Measurements from ENCODE around the gene ANK2.

The ANK2 gene

DNA sequence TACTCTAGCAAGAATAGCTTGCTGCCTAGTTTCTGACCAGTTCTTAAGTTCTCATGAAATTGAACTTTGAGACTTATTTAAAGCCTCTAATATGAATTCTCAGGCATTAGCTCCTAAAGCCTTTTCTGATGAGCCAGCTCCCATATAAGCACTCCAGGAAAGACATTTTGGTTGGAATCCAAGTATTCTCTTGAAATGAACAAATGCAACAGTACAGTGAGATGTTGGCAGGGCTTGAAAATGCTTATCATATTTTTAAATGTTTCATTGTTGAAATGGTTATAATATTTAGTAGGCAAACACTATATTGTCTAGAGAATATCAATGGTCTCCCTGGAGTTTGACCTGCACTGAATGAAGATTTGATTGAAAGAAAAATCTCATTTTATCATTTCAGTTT lies 240.3 kb downstream of the ANK2 start:
- DNase-seq (ENCODE audit: low spot score): no peak

DNA sequence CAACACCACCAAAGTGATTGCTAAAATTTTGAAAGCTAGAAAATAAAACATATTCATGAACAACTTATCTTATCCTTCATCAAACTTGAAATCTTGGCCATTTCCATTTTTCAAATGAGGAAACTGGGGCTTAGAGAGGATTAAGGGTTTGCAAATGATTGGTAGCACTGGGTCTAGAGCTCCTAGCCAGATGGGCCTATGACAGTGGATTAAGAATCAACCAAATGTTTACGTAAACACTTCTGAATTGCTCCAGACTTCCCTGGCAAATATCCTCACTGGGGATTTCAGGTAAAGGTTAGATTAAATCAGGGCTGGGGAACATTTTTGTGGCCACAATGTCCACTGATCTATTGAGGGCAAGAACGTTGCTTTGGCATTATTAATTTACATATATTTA lies 241.2 kb downstream of the ANK2 start:
- no peak for DNase-seq (ENCODE audit: low spot score)

DNA sequence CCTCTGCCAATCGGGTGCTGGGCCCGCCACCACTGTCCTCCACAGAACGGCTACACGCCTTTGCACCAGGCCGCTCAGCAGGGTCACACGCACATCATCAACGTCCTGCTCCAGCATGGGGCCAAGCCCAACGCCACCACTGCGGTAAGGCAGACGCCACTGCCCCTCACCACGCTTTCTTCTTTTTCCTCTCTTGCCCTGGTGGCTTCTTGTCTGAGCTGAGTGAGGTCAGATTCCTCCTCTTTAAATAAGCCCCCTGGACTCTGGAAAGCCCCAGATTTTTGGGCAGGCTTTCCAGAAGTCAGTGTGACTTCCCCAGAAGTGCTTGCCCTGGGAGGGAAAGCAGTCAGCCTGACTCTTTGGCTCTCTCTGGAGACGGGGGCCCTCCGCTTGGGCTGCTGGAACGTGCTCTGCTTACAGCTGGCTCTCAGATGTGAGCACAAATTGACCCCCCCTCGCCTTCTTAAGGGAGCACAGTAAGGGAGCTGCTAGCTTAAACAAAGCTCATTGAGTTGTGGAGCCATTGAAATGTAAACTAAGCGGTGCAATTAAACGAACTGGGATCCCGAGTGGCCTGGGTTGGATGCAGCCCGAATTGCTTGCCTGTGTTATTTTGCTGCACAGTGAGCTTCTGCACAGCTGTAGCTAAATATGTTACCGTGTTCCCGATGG lies 243.1 kb downstream of the ANK2 start:
- DNase-seq (ENCODE audit: low spot score): peak; percentile 74

DNA sequence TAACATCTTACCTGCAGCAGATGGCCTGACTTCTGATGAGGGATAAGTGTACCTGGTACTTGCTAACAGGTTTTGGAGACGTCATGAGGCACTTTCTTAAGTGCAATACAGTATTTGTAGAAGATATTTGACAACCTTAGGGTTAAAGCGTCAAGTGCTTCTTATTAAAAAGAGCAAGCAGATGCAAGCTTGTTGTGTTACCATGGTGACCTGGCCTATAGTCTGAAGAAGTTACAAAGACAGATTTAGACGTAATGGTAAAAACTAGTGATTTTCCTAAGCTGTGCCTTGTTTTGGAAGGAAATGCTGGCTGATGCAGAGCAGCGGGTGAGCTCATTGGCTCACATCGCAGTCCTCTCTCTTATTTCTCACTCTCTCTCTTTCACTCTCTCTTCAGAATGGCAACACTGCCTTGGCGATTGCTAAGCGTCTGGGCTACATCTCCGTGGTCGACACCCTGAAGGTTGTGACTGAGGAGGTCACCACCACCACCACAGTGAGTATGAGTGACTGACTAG lies 243.6 kb downstream of the ANK2 start:
- DNase-seq (ENCODE audit: low spot score): no peak

DNA sequence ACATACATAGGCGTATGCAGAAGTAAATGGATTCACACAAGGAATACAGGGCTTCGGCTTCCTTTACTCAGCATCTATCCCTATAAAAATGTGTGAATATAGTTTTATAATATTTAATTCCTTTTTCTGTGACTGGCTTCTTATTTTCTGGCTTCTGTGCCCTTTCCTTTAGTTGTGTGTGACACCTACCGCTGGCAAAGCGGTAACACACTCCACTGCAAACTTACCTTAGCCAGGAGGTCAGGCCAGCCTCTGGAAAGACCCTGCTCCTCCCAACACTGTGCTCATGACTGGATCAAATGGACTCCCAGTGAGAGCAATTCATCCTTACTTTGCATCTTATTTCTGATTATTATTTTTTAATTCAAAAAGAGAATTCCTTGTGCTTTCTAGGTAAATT lies 244.2 kb downstream of the ANK2 start:
- no peak for DNase-seq (ENCODE audit: low spot score)

DNA sequence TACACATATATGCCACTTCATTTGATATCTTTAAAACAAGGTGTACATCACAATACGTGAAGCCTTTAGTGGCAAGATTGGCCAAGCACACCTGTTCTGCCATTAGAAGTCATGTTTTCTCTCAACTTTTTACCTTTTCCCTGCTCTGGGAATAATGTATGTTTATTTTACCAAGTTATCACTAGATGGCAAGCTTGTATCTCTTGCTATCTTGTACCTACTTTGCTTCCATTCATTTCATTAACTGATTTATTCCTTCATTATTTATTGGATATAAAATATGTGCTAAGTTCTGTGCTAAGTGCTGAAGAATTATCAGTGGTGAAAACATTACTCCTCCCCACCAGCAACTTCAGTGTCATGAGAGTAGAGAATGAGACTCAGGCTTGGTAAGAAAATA lies 245.5 kb downstream of the ANK2 start:
- no peak for DNase-seq (ENCODE audit: low spot score)

DNA sequence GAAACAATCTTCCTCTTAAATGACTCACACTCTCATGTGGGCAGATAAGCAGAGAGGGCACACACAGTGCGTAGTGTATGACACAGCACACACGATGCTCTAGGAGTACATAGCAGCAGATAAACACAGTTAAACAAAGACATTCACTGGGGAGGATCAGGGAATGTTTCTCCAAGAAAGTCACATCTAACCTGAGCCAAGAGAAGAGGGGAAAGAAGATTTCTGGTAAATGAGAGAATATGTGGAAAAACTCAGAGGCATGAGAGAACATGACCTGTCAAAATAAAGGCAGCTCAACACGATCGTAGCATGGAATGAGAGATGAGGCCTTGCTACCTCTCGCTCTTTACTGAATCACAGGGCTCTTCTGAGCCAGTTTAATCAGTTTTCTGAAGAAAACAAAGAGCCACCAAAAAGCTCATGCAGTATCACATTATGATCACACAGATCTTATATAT lies 251.0 kb downstream of the ANK2 start:
- no peak for DNase-seq (ENCODE audit: low spot score)

GRCh38 chr4:113302051-113302450 lies 252.6 kb downstream of the ANK2 start:
- no peak for DNase-seq (ENCODE audit: low spot score)

DNA sequence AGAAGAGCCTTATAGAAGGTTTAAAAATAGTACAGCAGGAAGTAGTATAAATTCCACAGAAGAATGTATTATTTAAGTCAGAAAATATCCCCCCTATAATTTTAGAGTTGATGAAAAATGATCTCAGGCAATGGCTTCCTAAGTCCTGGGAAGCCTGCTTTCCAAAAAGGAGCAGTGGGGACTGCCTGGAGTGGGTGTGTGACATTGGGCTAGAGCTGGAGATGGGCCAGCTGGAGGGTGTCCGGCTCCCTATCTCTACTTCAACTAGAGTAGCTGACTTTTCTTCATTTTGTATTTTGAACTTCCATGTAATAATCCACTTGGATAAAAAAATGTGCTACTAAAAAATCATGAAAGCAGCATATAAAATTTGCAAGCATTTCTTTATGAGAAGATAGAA lies 253.9 kb downstream of the ANK2 start:
- DNase-seq (ENCODE audit: low spot score): no peak

DNA sequence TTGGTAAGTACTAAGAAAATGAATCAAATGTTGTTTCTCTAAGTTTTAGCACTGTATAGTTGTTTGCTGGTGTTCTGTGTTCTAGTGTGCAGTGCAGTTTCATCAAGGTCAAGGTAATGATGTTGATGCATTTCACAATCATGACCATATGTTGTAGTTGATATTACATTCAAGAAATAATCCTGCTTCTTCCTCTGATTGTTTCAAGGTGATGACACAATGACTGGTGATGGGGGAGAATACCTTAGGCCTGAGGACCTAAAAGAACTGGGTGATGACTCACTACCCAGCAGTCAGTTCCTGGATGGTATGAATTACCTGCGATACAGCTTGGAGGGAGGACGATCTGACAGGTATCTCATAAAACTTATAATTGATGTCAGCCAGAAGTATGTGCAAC lies 261.6 kb downstream of the ANK2 start:
- DNase-seq (ENCODE audit: low spot score): no peak

DNA sequence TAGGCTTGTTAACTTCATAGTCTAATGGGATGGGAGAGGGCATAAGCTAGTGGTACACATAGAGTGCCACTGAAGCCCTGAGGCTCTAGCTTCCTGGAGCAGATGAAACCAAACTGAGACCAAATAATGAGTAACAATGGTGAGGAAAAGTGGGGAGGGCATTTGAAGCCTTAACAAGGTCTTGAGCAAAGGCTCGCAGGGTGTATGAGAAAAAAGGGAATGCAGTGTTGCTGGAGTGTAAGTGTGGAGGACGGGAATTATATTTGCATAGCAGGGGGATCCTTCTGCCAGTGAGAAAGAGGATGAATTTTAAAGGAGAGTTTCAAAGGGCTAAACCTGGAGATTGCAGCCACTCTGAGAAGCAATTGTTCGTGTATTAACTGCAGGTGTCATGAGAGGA lies 263.1 kb downstream of the ANK2 start:
- no peak for DNase-seq (ENCODE audit: low spot score)

DNA sequence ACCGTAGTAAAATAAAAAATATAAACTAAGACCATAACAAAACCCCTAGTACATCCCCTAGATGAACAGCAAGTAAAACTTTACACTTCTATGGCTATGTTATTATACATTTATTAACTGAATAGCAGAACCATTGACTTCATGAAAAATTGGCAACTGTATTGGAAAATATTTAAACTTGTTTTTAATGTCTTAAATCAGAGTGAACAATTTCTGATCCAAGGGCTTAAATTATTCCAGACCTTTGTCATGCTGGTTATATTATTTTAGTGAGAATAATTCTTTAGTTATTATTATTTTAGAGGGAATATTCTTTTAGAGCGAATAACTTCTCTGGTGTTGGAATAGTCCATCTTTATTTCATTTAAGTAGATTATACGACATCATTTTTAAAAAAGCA lies 265.0 kb downstream of the ANK2 start:
- no peak for DNase-seq (ENCODE audit: low spot score)

DNA sequence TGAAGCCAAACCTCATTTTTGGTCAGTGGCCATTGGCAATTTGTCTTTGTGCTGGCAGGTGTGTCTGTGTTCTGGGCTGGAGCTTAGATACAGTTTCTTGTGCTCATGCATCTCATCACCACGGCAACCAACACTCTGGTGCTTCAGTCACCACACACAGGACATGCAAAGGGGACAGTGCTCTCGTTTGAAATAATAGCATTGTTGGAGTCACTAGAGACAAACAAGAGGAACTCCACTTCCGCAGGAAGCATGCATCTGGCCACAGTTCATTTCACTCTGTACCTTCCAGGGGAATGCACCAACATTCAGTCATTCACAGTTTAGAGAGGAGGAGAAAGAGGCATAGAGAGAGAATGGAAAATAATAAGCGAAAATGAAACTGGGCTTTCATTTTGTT lies 267.4 kb downstream of the ANK2 start:
- DNase-seq (ENCODE audit: low spot score): no peak

- DNase-seq (ENCODE audit: low spot score): no peak
Measured at GRCh38 chr4:113317523-113317922, 268.1 kb downstream of the ANK2 start.

DNA sequence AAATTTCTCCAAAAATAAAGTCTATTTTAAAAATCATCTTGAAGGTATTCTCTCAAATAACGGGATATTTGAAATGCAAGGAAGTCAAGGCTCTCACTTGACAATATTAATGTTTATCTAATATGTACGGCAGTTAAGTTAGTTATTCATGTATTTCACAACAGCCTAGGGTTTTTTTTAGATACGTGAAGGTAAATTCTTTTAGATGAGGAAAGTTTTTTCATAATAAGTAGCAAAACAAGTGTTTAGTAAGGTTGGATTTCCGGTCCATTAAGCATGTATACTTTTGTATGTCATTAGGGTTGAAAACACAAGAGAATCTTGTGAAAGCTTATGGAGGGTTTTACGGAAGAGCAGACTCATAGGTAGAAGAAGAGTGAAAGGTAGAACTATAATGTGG lies 273.3 kb downstream of the ANK2 start:
- no peak for DNase-seq (ENCODE audit: low spot score)

GRCh38 chr4:113325876-113326615 lies 276.6 kb downstream of the ANK2 start:
- no peak for DNase-seq (ENCODE audit: low spot score)

GRCh38 chr4:113327494-113327893 lies 278.0 kb downstream of the ANK2 start:
- no peak for DNase-seq (ENCODE audit: low spot score)

DNA sequence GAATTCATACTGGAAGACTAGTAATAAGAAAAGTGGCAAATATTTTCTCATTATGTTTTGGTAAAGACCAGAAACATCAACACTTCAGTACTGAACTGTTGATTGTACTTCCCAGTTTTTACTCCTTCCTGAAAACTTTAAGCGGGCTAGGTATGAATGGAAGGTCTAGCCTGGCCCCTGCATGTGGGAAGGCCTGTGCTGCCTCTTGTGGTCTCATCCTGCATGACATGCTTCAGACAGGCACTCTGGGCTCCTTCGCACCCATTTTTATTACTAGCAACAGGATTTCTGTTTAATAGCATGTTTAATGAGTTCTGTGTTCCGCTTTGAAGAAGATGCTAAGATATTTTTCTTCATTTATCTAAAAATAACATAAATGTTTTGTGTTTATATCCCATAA lies 279.1 kb downstream of the ANK2 start:
- DNase-seq (ENCODE audit: low spot score): no peak

DNA sequence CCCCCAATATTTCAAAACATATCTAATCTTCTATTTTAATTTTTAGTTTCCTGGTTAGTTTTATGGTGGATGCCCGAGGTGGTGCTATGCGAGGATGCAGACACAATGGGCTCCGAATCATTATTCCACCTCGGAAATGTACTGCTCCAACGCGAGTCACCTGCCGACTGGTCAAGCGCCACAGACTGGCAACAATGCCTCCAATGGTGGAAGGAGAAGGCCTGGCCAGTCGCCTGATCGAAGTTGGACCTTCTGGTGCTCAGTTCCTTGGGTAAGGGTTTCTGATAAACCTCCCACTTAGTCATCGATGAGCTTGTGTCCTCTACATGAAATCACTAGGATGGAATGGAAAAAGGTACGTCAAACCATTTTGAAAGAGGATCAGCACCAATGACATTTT lies 280.7 kb downstream of the ANK2 start:
- DNase-seq (ENCODE audit: low spot score): no peak

- DNase-seq (ENCODE audit: low spot score): no peak
Measured at GRCh38 chr4:113331811-113332210, 282.4 kb downstream of the ANK2 start.

GRCh38 chr4:113332701-113333100 lies 283.2 kb downstream of the ANK2 start:
- DNase-seq (ENCODE audit: low spot score): no peak

GRCh38 chr4:113335746-113336145 lies 286.3 kb downstream of the ANK2 start:
- DNase-seq (ENCODE audit: low spot score): no peak

DNA sequence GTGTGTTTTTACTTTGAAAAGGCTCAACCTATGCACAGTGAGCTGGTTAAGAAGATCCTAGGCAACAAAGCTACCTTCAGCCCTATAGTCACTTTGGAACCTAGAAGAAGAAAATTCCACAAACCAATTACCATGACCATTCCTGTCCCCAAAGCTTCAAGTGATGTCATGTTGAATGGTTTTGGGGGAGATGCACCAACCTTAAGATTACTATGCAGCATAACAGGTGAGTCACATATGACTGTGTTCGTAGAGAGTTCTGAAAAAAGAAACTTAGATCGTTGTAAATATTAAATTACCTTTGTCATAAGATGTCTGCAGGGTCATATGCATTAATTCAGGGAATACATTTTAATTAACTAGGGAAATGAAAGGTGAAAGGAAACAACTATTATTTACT lies 287.1 kb downstream of the ANK2 start:
- DNase-seq (ENCODE audit: low spot score): no peak

DNA sequence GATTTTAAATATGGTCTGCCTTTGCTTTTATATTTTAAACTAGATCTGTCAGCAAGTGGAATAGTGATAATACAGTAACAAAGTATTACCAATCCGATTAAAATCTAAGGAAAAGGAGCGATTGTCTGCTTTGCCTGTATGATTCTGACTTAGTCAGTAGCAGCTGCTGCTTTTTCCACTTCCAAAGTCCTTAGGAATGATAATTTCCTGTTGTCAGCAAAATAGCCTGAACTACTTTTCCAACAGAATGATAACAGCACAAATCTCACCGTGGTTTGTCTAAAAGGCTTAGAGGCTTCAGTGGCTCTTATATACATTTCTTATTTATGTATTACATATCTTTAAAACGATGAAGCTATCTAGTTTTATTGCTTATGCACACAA lies 290.0 kb downstream of the ANK2 start:
- no peak for DNase-seq (ENCODE audit: low spot score)
